HL-60 (cell line): ENCODE measurements around the gene RCL1.

Source experiments
- CTCF ChIP-seq: IDR thresholded peaks from one replicate; pipeline ENCODE4 v1.5.1; 2011; ENCODE audit warnings: low read length, control low read depth, inconsistent platforms; ENCODE audit not compliant: insufficient read depth
- GABPA ChIP-seq: IDR thresholded peaks from 2 replicates; pipeline ENCODE4 v1.6.1; 2012; ENCODE audit warnings: low read depth
- POLR2AphosphoS5 ChIP-seq: IDR thresholded peaks from 2 replicates; pipeline ENCODE4 v1.6.1; 2012; ENCODE audit warnings: low read depth
- REST ChIP-seq: IDR thresholded peaks from 2 replicates; pipeline ENCODE4 v1.6.1; 2012; ENCODE audit warnings: low read depth; ENCODE audit not compliant: insufficient replicate concordance
- SPI1 ChIP-seq: IDR thresholded peaks from 2 replicates; pipeline ENCODE4 v1.6.1; 2012; ENCODE audit warnings: low read depth, mild to moderate bottlenecking, borderline replicate concordance

- TF ChIP-seq CTCF: no peak
- TF ChIP-seq REST: no peak
- no peak for TF ChIP-seq SPI1
- no peak for TF ChIP-seq GABPA
- no peak for TF ChIP-seq POLR2AphosphoS5
Observed at GRCh38 chr9:4822057-4822456, 29.3 kb downstream of the RCL1 start.
